Subcutaneous adipose tissue (tissue), 4 donors: ENCODE results near the gene HIVEP3. TPM values are rescaled to one million over a fixed set of nuclear protein-coding genes. Genes with fewer than 3 reads are reported as not detected.

ENCODE experiments used
- total RNA-seq, 4 donors: library from RNA; depleted of rRNA; stranded (reverse); fragments of >200 nt; gene quantifications; one replicate each; pipeline ENCODE4 v1.1.0, GENCODE V29; 2016
- TF ChIP-seq, protein P1 (sequence below): fragments of 450-650 bp; IDR thresholded peaks from one replicate; pipeline ENCODE4 v1.5.1; 2016; ENCODE audit warnings: low read depth, mild to moderate bottlenecking, control low read depth, antibody characterized with exemption, moderate library complexity

The HIVEP3 gene
- total RNA-seq, 4 donors from 2014 or later = 2.4 to 9.6 (median 5.0) TPM

DNA sequence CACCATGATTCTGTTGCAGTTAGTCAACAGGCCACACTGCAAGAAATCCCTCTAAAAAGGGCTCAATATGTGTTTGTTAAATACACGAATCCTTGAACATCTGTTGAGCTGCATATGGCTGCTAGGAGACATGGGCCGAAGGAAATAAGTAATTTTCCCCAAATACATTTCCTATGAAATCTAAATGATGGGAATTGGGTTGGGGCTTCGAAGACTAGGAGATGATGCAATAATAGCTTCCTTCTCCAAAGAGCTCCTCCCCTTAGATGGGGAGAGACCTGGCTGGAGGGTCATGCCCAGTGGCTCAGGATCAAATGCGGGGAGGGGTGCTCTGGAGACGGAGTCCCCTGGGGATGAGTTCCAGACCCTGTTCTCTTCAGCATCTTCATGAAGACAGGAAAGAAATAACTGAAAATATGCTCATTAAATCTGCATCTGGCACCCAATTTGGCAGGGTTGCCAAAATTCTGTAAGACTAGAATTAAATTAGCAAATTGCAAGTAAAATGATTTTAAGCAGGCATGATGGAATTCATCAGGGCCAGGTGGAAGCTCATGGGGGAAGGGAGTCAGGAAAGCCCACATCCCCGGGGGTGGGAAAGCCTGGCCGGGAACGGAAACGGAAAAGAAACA, 269.2 kb downstream of the HIVEP3 start:
- TF ChIP-seq, protein P1, sequence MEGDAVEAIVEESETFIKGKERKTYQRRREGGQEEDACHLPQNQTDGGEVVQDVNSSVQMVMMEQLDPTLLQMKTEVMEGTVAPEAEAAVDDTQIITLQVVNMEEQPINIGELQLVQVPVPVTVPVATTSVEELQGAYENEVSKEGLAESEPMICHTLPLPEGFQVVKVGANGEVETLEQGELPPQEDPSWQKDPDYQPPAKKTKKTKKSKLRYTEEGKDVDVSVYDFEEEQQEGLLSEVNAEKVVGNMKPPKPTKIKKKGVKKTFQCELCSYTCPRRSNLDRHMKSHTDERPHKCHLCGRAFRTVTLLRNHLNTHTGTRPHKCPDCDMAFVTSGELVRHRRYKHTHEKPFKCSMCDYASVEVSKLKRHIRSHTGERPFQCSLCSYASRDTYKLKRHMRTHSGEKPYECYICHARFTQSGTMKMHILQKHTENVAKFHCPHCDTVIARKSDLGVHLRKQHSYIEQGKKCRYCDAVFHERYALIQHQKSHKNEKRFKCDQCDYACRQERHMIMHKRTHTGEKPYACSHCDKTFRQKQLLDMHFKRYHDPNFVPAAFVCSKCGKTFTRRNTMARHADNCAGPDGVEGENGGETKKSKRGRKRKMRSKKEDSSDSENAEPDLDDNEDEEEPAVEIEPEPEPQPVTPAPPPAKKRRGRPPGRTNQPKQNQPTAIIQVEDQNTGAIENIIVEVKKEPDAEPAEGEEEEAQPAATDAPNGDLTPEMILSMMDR = no peak

DNA sequence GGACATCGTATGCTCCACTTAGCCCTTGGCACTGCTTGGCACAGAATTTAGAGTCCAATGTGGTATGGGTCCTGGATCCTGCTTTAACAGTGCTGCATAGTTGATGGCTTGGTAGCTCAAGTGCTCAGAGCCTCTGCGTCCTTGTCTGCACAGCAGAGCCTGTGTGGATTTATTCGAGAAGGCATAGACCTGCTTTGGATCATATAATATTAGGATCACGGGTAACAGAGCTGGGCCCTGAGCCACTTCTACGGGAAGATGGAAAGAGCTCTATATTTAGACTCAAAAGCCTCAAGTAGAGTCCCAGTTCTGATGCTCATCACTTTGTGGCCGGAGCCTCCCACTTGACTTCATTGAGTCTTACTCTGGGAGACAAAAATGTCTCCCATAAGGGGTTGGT, 269.9 kb downstream of the HIVEP3 start:
- TF ChIP-seq, protein P1 = no peak

DNA sequence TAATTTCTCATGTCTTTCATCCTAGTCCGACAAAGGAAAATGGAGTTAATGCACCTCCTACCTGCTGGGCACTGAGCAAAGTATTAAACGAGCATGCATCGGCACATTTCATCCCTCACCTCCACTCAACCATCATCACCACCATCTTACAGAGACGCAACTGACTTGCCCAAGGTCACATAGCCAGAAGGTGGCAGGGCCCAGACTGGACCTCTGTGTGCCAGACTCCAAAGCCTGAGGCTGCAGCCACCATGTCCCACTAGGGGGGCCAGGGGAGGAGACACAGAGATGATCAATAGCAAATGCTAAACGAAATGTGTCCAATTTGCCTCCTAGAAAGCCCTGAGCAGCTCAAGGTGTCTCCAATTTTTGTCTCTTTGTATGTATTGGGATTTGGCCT, 270.5 kb downstream of the HIVEP3 start:
- TF ChIP-seq, protein P1 = no peak

DNA sequence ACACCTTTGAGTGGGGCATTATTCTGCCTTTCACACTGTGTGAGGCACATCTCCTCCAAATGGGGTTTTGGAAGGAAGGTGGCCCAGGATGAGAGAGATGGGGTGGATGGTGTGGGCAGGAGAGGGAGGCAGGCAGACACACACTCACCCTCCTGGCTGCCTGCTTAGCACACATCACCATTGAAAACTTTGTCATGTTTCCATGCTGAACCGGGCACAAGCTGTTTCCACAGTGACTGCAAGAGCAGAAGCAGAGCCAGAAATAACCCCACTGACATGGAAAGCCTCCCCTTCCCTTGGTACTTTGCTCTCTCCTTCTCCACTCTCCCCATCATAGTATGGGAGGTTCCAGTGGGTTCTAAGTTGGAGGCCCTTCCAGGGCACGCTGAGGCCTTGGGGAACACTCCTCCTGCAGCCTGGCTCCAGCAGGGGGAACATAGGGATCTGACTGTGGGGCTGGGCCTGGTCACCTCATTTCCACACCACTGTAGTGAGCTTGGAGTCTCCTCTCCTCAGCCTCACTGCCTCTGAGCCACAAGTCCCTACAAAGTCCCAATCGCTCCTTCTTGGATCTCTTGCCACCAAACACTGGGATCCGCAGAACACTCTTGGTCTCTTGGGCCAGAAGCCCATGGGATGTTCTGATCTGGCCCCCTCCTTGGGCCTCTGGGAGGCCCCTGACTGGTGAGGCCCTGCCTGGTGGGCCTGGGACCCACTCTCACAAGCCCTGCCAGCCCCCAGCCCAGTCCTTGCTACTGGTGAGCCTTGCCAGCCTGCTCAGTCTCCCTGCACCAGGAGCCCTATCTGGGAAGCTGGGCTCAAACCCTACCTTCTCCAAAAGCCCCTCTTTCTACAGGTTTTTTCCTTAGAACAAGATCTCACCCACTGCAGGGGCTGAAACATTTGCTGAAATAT, 271.2 kb downstream of the HIVEP3 start:
- TF ChIP-seq, protein P1 = no peak

DNA sequence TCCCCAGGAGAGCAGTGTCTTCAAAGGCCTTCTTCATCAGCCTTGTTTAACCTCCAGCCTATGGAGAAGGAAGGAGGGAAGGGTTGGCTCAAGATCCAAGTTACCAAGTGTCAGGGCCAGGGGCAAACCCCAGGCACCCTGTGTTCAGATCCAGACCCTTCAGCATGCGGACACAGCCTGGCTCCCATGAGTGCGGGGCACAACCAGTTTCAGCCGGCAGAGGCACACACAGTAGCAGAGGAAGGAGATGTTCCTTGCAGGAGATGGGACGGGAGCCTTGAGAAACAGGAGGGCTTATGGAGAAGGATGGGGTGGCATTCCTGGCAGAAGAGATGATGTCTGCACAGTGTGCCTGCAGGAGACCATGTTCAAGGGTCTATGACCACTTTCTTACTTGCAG, 272.5 kb downstream of the HIVEP3 start:
- TF ChIP-seq, protein P1 = no peak

DNA sequence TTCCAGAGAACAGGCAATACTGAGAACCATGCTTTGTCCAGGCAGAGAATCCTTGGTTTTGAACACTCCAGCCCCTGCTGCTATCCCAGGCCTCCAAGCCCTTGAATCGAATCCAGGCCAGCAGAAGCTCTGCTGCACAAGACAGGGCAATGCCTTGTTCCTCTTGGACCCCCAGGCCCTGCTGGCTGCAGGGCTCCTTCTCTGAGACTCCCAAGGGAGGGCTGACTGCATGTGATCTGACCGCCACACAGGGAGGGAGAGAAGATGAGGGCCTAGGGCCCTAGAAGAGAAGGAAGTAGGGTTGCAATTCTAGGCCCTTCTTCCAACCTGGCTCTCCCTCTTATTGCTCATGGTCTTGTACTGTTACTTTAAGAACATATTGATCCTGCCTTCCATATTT, 273.7 kb downstream of the HIVEP3 start:
- TF ChIP-seq, protein P1 = no peak
